GM06990 (cell line): ENCODE measurements around the gene GLOD5.

ENCODE experiments used
- DNase-seq: peaks from one replicate; pipeline ENCODE4 v3.0.0-alpha.2; 2011; ENCODE audit not compliant: insufficient read length; ENCODE audit errors: extremely low read depth
- H3K27me3 ChIP-seq: replicated peaks from 2 replicates; pipeline ENCODE4 v1.6.0; 2011; ENCODE audit warnings: low read length; ENCODE audit not compliant: control insufficient read depth, insufficient read depth
- H3K36me3 ChIP-seq: 2 replicates; pipeline ENCODE4 v1.5.1; 2011; ENCODE audit warnings: low read length; ENCODE audit not compliant: control insufficient read depth, insufficient read depth
- H3K4me3 ChIP-seq: replicated peaks from 2 replicates; pipeline ENCODE4 v1.5.1; 2011; ENCODE audit warnings: low read depth, mild to moderate bottlenecking, control low read depth, low read length
- TF ChIP-seq, protein P1 (sequence below): IDR thresholded peaks from 2 replicates; pipeline ENCODE4 v1.5.1; 2011; ENCODE audit warnings: low read length, control low read depth, mild to moderate bottlenecking, inconsistent platforms; ENCODE audit not compliant: insufficient read depth, poor library complexity, severe bottlenecking

The GLOD5 gene

DNA sequence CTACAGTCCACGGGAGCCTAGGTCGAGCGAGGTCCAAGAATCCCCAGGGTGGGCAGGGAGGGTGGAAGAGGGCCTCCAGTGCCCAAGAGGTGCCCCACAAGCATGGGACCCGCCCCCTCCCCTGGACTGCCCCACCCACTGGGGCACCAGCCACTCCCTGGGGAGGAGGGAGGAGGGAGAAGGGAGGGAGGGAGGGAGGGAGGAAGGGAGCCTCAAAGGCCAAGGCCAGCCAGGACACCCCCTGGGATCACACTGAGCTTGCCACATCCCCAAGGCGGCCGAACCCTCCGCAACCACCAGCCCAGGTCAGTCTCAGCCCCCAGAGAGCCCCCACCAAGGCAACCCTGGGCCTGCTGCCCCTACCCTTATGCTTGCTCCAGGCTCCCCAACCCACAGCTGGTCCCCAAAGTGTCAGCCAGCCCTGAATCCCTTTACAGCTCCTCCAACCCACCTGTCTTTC, 24.8 kb downstream of the GLOD5 start, which contains the start of gene GATA1:
GATA1 (plus strand) TSS at position 250 of the 460 bp plus-strand sequence. CDS start 4,520 bp downstream, outside the sequence.
- H3K36me3 ChIP-seq, result no peaks in the 10 kb centered on the region
- H3K27me3 ChIP-seq, result no peaks in the 10 kb centered on the region
- no peak for DNase-seq
- no peak within 1 kb of the TSS for H3K4me3 ChIP-seq
- TF ChIP-seq, protein P1, sequence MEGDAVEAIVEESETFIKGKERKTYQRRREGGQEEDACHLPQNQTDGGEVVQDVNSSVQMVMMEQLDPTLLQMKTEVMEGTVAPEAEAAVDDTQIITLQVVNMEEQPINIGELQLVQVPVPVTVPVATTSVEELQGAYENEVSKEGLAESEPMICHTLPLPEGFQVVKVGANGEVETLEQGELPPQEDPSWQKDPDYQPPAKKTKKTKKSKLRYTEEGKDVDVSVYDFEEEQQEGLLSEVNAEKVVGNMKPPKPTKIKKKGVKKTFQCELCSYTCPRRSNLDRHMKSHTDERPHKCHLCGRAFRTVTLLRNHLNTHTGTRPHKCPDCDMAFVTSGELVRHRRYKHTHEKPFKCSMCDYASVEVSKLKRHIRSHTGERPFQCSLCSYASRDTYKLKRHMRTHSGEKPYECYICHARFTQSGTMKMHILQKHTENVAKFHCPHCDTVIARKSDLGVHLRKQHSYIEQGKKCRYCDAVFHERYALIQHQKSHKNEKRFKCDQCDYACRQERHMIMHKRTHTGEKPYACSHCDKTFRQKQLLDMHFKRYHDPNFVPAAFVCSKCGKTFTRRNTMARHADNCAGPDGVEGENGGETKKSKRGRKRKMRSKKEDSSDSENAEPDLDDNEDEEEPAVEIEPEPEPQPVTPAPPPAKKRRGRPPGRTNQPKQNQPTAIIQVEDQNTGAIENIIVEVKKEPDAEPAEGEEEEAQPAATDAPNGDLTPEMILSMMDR, result no peak

DNA sequence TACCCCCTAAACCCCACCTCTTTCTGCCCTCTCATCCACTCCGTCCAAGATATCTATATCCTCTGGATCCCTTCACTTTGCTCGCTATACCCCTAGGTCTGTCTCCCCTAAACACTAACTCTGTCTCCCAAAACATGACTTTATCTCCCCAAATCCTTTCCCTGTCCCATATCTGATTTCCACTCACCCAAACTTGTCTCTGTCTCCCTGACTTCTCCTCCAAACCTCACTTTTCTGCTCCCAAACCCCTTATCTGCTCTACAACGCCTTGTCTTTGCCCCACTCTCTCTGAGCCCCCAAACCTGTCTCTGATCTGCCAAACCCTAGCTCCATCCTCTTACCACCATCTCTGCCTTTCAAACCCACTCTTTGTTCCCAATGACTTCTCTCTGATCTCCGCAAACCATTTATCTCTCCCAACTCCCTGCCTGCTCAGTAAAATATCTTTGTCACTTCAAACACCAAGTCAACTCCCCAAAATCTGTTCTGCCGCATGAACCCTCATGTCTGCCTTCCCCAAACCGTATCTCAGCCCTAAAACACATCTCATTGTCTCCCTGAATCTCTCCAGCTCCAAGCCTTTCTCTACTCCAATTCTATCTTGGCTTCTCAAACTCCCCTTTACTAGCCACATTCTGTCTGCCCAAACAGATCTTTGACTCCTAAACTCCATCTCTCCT, 25.4 kb downstream of the GLOD5 start:
- TF ChIP-seq, protein P1, result no peak
- no peak overlapping the region for H3K4me3 ChIP-seq
- no peaks in the 10 kb centered on the region for H3K36me3 ChIP-seq
- DNase-seq, result no peak
- H3K27me3 ChIP-seq, result no peaks in the 10 kb centered on the region

DNA sequence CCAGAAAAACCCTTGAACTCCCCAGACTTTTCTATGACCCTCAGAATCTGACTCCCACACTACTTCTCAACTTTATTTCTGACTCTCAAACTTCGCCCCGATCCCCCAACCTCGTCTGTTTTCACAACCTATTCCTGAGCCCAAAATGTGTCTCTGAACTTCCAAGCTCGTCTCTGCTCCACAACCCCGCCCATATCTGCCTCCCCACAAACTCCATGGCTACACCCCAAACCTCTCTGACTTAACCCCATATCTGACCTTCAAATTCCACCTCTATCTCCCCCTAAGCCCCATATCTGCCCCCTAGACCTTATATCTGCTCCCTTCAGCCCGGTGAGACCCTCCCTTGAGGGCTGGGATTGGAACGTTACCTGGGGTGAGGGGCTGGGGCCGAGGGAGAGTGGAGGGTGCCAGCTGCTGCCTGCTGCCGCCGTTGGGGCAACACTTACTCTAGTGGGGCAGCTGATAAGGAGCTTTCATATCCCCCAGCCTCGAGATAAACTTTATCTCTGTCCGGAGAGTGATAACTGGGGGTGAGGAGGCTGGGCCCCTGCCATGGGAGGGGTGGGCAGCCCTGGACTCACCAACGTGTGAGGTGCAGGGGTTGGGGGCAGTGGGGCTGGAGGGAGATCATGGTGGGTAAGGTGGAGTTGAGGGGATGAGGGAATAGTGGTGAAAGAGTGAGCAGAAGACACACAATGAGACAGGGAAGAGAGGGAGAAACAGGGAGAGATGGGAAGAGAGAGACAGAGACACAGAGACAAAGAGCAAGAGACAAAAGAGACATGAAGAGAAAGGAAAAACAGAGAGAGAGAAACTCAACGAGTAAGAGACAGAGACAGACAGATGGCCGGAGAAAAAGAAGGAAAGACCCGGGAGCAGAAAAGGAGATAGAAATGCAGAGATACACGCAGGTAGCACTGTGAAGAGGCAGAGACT, 26.2 kb downstream of the GLOD5 start:
- TF ChIP-seq, protein P1, result no peak
- H3K36me3 ChIP-seq, result no peaks in the 10 kb centered on the region

DNA sequence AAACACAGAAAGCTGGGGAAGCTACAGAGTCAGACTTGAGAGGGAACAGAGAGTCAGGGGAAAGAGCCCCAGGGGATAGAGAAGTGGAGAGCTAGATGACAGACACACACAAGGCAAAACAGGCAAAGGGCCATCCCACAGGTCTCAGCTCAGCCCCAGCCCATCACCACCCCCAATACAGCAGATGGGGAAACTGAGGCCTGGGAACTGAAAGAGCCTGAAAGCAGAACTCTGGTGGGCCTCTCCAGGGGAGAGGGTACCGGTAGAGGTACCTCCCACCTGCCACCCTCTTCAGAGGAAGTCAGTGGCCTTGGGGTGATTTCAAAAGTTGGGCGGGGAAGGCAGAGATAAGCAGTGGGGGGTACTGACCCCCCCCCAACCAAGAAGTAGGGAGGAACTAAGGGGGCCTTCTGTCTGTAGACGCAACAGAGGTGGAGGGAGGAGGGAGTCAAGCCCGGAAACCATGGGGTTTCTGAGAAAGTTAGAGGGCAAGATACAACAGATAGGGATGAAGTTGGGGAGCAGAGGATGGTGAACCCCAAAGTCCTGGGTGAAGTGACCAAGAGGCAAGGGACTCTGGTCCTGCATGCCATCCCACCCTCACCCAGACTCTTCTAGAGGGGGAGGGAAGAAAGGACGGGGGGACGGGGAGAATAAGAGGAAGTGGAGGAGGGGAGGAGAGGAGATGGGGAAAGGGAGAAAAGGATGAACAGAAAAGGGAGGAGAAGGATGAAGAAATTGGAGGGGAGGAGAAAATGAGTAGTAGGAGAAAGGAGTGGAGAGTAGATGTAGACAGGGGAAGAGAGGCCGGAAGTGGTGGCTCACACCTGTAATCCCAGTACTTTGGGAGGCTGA, 28.0 kb downstream of the GLOD5 start:
- TF ChIP-seq, protein P1, result no peak
- DNase-seq, result no peak
- H3K27me3 ChIP-seq, result no peaks in the 10 kb centered on the region
- no peak overlapping the region for H3K4me3 ChIP-seq
- H3K36me3 ChIP-seq, result no peaks in the 10 kb centered on the region

More for the DNA sequence above, 26.2 kb downstream of the GLOD5 start:
- H3K27me3 ChIP-seq, result no peaks in the 10 kb centered on the region
- no peak overlapping the region for H3K4me3 ChIP-seq
- DNase-seq, result no peak

DNA sequence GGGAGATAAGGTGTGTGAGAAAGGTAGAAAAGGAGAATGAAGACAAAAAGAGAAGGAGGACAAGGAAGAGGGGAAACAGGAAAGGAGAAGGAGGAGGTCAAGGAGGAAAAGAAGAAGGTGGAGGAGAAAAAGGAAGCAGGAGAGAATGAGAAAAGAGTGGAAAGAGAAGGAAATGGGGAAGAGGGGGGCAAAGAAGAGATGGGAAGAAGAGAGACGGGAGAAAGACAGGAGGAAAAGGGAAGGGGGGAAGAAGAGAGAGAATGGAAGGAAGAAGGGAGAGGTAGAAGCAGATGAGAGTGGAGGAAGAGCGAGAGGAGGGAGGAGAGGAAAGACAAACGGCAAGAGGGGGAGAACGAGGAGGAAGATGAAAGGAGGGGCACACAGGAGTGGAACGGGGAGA, 28.9 kb downstream of the GLOD5 start:
- Histone ChIP-seq H3K36me3 (no peaks in the 10 kb centered on the region), H3K27me3 (no peaks in the 10 kb centered on the region), H3K4me3 (no peak overlapping the region)
- no peak for DNase-seq
- TF ChIP-seq, protein P1, result no peak
